Liver (tissue), 9 donors: ENCODE measurements around the gene SCP2. TPM values are rescaled to one million over a fixed set of nuclear protein-coding genes. Genes with fewer than 3 reads are reported as not detected.

Source experiments
- DNase-seq: peaks from one replicate; pipeline ENCODE4 v3.0.0-alpha.2; 2017; ENCODE audit warnings: low spot score
- H3K27ac ChIP-seq, 2 donors: one replicate each; pipeline ENCODE4 v1.7.0; 2013; ENCODE audit warnings: inconsistent platforms in 2 of 2, low read length in 2 of 2, control low read depth in 1 of 2, low read depth in 1 of 2, mild to moderate bottlenecking in 1 of 2
- H3K27me3 ChIP-seq, 4 donors: one replicate each; pipeline versions ENCODE4 v1.6.1 to v1.7.0; 2013; ENCODE audit warnings: low read length in 3 of 4, inconsistent platforms in 1 of 4, mild to moderate bottlenecking in 1 of 4, moderate library complexity in 1 of 4; ENCODE audit not compliant: control insufficient read depth in 4 of 4, insufficient read depth in 4 of 4
- H3K36me3 ChIP-seq, 4 donors: one replicate each; pipeline versions ENCODE4 v1.6.1 to v1.7.0; 2013; ENCODE audit warnings: low read length in 3 of 4, mild to moderate bottlenecking in 3 of 4, low read depth in 1 of 4, moderate library complexity in 1 of 4; ENCODE audit not compliant: control insufficient read depth in 4 of 4, insufficient read depth in 3 of 4
- H3K4me1 ChIP-seq, 4 donors: one replicate each; pipeline versions ENCODE4 v1.6.1 to v1.7.0; 2013; ENCODE audit warnings: low read length in 3 of 4, mild to moderate bottlenecking in 3 of 4, moderate library complexity in 1 of 4; ENCODE audit not compliant: control insufficient read depth in 4 of 4, insufficient read depth in 4 of 4
- H3K4me3 ChIP-seq, 3 donors: one replicate each; pipeline versions ENCODE4 v1.6.1 to v1.7.0; 2013; ENCODE audit warnings: low read length in 3 of 3, control low read depth in 1 of 3, low read depth in 1 of 3, mild to moderate bottlenecking in 1 of 3
- H3K9ac ChIP-seq, 2 donors: one replicate each; pipeline ENCODE4 v1.7.0; 2013; ENCODE audit warnings: low read length in 2 of 2, mild to moderate bottlenecking in 2 of 2, moderate library complexity in 2 of 2, control low read depth in 1 of 2, low read depth in 1 of 2
- H3K9me3 ChIP-seq, 4 donors: one replicate each; pipeline versions ENCODE4 v1.6.1 to v1.7.0; 2013; ENCODE audit warnings: low read length in 3 of 4; ENCODE audit not compliant: control insufficient read depth in 4 of 4
- ATF3 ChIP-seq: IDR thresholded peaks from 2 replicates; pipeline ENCODE4 v1.6.1; 2016; ENCODE audit warnings: antibody characterized with exemption
- CTCF ChIP-seq: fragments of 150-350 bp; IDR thresholded peaks from 2 replicates; pipeline ENCODE4 v1.5.1; 2017; ENCODE audit warnings: improper control_type of control experiment, low read depth, low read length; ENCODE audit not compliant: missing input control
- EGR1 ChIP-seq, 2 donors: IDR thresholded peaks; 2 replicates each; pipeline ENCODE4 v1.6.1; 2016 to 2018; ENCODE audit warnings: antibody characterized with exemption in 2 of 2, low read depth in 2 of 2
- FOXA1 ChIP-seq: IDR thresholded peaks from 2 replicates; pipeline ENCODE4 v1.6.1; 2016; ENCODE audit warnings: antibody characterized with exemption
- FOXA2 ChIP-seq: IDR thresholded peaks from 2 replicates; pipeline ENCODE4 v1.6.1; 2016; ENCODE audit warnings: antibody characterized with exemption
- GABPA ChIP-seq, 2 donors: IDR thresholded peaks in 1 of 2; conservative IDR thresholded peaks in 1 of 2; 2 replicates each; pipeline ENCODE4 v1.6.1; 2016; ENCODE audit warnings: antibody characterized with exemption in 2 of 2, mild to moderate bottlenecking in 1 of 2, moderate library complexity in 1 of 2
- HNF4A ChIP-seq, 2 donors: conservative IDR thresholded peaks; 2 replicates each; pipeline ENCODE4 v1.6.1; 2016; ENCODE audit warnings: antibody characterized with exemption in 2 of 2, mild to moderate bottlenecking in 2 of 2
- HNF4G ChIP-seq: IDR thresholded peaks from 2 replicates; pipeline ENCODE4 v1.6.1; 2016; ENCODE audit warnings: antibody characterized with exemption
- JUND ChIP-seq, 2 donors: IDR thresholded peaks; 2 replicates each; pipeline ENCODE4 v1.6.1; 2016; ENCODE audit warnings: antibody characterized with exemption in 2 of 2
- MAX ChIP-seq: IDR thresholded peaks from 2 replicates; pipeline ENCODE4 v1.6.1; 2016; ENCODE audit warnings: antibody characterized with exemption
- NR2F2 ChIP-seq: IDR thresholded peaks from 2 replicates; pipeline ENCODE4 v1.6.1; 2016; ENCODE audit warnings: antibody characterized with exemption
- RAD21 ChIP-seq, 2 donors: IDR thresholded peaks; 2 replicates each; pipeline ENCODE4 v1.6.1; 2016; ENCODE audit warnings: antibody characterized with exemption in 2 of 2, mild to moderate bottlenecking in 2 of 2
- RXRA ChIP-seq, 2 donors: IDR thresholded peaks; 2 replicates each; pipeline ENCODE4 v1.6.1; 2017 to 2018; ENCODE audit warnings: antibody characterized with exemption in 2 of 2, mild to moderate bottlenecking in 1 of 2
- SP1 ChIP-seq: IDR thresholded peaks from 2 replicates; pipeline ENCODE4 v1.6.1; 2018; ENCODE audit warnings: antibody characterized with exemption, mild to moderate bottlenecking
- TAF1 ChIP-seq: conservative IDR thresholded peaks from 2 replicates; pipeline ENCODE4 v1.6.1; 2016; ENCODE audit warnings: antibody characterized with exemption, mild to moderate bottlenecking
- YY1 ChIP-seq: IDR thresholded peaks from 2 replicates; pipeline ENCODE4 v1.6.1; 2016; ENCODE audit warnings: antibody characterized with exemption, mild to moderate bottlenecking
- WGBS: extraction: QIAGEN DNeasy Blood & Tissue Kit; methylation state at CpG from one replicate; pipeline ENCODE4 v1.1.7; 2013; 5-methylcytosine and 5-hydroxymethylcytosine counted together
- polyA plus RNA-seq, 2 donors: library from polyadenylated mRNA; stranded (reverse) in 1 of 2; unstranded in 1 of 2; fragments of 200-250 nt in 1 of 2; fragments of >200 nt in 1 of 2; fragmentation: Nextera tagmentation in 1 of 2; extraction: Ambion mirVana in 1 of 2; gene quantifications; one replicate each; pipeline versions ENCODE4 v1.2.1 to v1.2.3, GENCODE V29; 2013 to 2015
- total RNA-seq, 2 donors: library from RNA; depleted of rRNA; stranded (reverse); fragments of >200 nt; gene quantifications; one replicate each; pipeline ENCODE4 v1.2.3, GENCODE V29; 2014
- TF ChIP-seq, protein P1 (sequence below): IDR thresholded peaks from 2 replicates; pipeline ENCODE4 v1.6.1; 2016; ENCODE audit warnings: antibody characterized with exemption
- TF ChIP-seq, protein P2 (sequence below): IDR thresholded peaks from 2 replicates; pipeline ENCODE4 v1.6.1; 2016; ENCODE audit warnings: antibody characterized with exemption, mild to moderate bottlenecking
- donor health status: healthy.
- donor health status: healthy.
- donor health status: healthy.
- donor health status: healthy.
- donor health status: healthy.

SCP2 gene
- total and polyA plus RNA-seq, 4 donors, result 122 to 811 (median 529) TPM

GRCh38 chr1:53068314-53069099, 141.4 kb downstream of the SCP2 start:
- Histone ChIP-seq H3K9ac (no peak overlapping the region), H3K9me3 (no peaks in the 10 kb centered on the region), H3K4me1 (no peaks in the 10 kb centered on the region), H3K27me3 (no peaks in the 10 kb centered on the region), H3K36me3 (no peaks in the 10 kb centered on the region), H3K4me3 (no peak overlapping the region), H3K27ac (no peak overlapping the region)
- 93% methylated on average over 7 of the region's 7 CpGs for WGBS
- DNase-seq, result no peak
- TF ChIP-seq RAD21 (IDR thresholded peaks at IDR 0.05) (no peak), GABPA (IDR thresholded peaks at IDR 0.05 in 1 of 2, conservative IDR thresholded peaks at IDR 0.05 in 1 of 2) (no peak), JUND (IDR thresholded peaks at IDR 0.05) (no peak), FOXA2 (no peak), ATF3 (no peak), NR2F2 (no peak), CTCF (no peak), RXRA (IDR thresholded peaks at IDR 0.05) (no peak), EGR1 (IDR thresholded peaks at IDR 0.05; ENCODE audit: low read depth in 2 of 2) (no peak), HNF4A (conservative IDR thresholded peaks at IDR 0.05) (no peak), SP1 (no peak)
- TF ChIP-seq, protein P1, sequence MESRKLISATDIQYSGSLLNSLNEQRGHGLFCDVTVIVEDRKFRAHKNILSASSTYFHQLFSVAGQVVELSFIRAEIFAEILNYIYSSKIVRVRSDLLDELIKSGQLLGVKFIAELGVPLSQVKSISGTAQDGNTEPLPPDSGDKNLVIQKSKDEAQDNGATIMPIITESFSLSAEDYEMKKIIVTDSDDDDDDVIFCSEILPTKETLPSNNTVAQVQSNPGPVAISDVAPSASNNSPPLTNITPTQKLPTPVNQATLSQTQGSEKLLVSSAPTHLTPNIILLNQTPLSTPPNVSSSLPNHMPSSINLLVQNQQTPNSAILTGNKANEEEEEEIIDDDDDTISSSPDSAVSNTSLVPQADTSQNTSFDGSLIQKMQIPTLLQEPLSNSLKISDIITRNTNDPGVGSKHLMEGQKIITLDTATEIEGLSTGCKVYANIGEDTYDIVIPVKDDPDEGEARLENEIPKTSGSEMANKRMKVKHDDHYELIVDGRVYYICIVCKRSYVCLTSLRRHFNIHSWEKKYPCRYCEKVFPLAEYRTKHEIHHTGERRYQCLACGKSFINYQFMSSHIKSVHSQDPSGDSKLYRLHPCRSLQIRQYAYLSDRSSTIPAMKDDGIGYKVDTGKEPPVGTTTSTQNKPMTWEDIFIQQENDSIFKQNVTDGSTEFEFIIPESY, result no peak

GRCh38 chr1:53069265-53069662, 142.2 kb downstream of the SCP2 start:
- no peaks in the 10 kb centered on the region for H3K36me3 ChIP-seq
- no peaks in the 10 kb centered on the region for H3K9me3 ChIP-seq
- no peak overlapping the region for H3K4me3 ChIP-seq
- no peak overlapping the region for H3K27ac ChIP-seq
- H3K9ac ChIP-seq, result no peak overlapping the region
- no peak for DNase-seq
- no peaks in the 10 kb centered on the region for H3K4me1 ChIP-seq
- TF ChIP-seq, protein P2, sequence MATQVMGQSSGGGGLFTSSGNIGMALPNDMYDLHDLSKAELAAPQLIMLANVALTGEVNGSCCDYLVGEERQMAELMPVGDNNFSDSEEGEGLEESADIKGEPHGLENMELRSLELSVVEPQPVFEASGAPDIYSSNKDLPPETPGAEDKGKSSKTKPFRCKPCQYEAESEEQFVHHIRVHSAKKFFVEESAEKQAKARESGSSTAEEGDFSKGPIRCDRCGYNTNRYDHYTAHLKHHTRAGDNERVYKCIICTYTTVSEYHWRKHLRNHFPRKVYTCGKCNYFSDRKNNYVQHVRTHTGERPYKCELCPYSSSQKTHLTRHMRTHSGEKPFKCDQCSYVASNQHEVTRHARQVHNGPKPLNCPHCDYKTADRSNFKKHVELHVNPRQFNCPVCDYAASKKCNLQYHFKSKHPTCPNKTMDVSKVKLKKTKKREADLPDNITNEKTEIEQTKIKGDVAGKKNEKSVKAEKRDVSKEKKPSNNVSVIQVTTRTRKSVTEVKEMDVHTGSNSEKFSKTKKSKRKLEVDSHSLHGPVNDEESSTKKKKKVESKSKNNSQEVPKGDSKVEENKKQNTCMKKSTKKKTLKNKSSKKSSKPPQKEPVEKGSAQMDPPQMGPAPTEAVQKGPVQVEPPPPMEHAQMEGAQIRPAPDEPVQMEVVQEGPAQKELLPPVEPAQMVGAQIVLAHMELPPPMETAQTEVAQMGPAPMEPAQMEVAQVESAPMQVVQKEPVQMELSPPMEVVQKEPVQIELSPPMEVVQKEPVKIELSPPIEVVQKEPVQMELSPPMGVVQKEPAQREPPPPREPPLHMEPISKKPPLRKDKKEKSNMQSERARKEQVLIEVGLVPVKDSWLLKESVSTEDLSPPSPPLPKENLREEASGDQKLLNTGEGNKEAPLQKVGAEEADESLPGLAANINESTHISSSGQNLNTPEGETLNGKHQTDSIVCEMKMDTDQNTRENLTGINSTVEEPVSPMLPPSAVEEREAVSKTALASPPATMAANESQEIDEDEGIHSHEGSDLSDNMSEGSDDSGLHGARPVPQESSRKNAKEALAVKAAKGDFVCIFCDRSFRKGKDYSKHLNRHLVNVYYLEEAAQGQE, result no peak
- TF ChIP-seq ATF3 (no peak), YY1 (no peak), HNF4G (no peak), RXRA (IDR thresholded peaks at IDR 0.05) (no peak), EGR1 (IDR thresholded peaks at IDR 0.05; ENCODE audit: low read depth in 2 of 2) (no peak), GABPA (IDR thresholded peaks at IDR 0.05 in 1 of 2, conservative IDR thresholded peaks at IDR 0.05 in 1 of 2) (no peak), SP1 (no peak), MAX (no peak), FOXA1 (no peak), RAD21 (IDR thresholded peaks at IDR 0.05) (no peak), FOXA2 (no peak), TAF1 (no peak), NR2F2 (no peak), CTCF (no peak)
- H3K27me3 ChIP-seq, result no peaks in the 10 kb centered on the region
- WGBS, result 86% methylated on average over 7 of the region's 7 CpGs
